GM12864 (cell line): ENCODE measurements around the gene ANKRD13C.
"Not testable (repeated sequence)": the region's sequence is repeated elsewhere in the genome, so short reads cannot be mapped to it uniquely, and the experiment has no call there.

Experiments
- DNase-seq: peaks from one replicate; pipeline ENCODE4 v3.0.0-alpha.2; 2011; ENCODE audit warnings: low read depth
- H3K4me3 ChIP-seq: 2 replicates; pipeline ENCODE4 v1.5.1; 2011; ENCODE audit warnings: mild to moderate bottlenecking, low read depth, low read length, control low read depth
- CTCF ChIP-seq: IDR thresholded peaks from 2 replicates; pipeline ENCODE4 v1.5.1; 2011; ENCODE audit warnings: low read depth, mild to moderate bottlenecking, moderate library complexity, low read length, control low read depth, inconsistent platforms; ENCODE audit errors: missing control alignments

The ANKRD13C gene

GRCh38 chr1:70387507-70387906 is 33.0 kb upstream of the ANKRD13C start:
- no peak for TF ChIP-seq CTCF
- DNase-seq = no peak

GRCh38 chr1:70386121-70386520 is 31.6 kb upstream of the ANKRD13C start:
- no peak for TF ChIP-seq CTCF
- H3K4me3 ChIP-seq = no peak overlapping the region
- no peak for DNase-seq

More at GRCh38 chr1:70387507-70387906, 33.0 kb upstream of the ANKRD13C start:
- H3K4me3 ChIP-seq = no peak overlapping the region

GRCh38 chr1:70385477-70385876 is 31.0 kb upstream of the ANKRD13C start:
- no peak overlapping the region for H3K4me3 ChIP-seq
- TF ChIP-seq CTCF = no peak
- no peak for DNase-seq

- TF ChIP-seq CTCF = no peak
These were observed 30.0 kb upstream of the ANKRD13C start for GRCh38 chr1:70384542-70384941.

GRCh38 chr1:70383483-70383882 is 29.0 kb upstream of the ANKRD13C start:
- H3K4me3 ChIP-seq = no peak overlapping the region
- no peak for TF ChIP-seq CTCF
- no peak for DNase-seq

More at GRCh38 chr1:70384542-70384941, 30.0 kb upstream of the ANKRD13C start:
- no peak for DNase-seq
- no peak overlapping the region for H3K4me3 ChIP-seq

- no peak for TF ChIP-seq CTCF
- no peak for DNase-seq
These were observed 28.2 kb upstream of the ANKRD13C start for GRCh38 chr1:70382682-70383081.

GRCh38 chr1:70376196-70376595 is 21.7 kb upstream of the ANKRD13C start:
- H3K4me3 ChIP-seq = no peak overlapping the region
- DNase-seq = no peak
- TF ChIP-seq CTCF = no peak

More at GRCh38 chr1:70382682-70383081, 28.2 kb upstream of the ANKRD13C start:
- H3K4me3 ChIP-seq = no peak overlapping the region

- DNase-seq, H3K4me3 ChIP-seq: not testable (repeated sequence)
These were observed 19.1 kb upstream of the ANKRD13C start for GRCh38 chr1:70373580-70373979.
